Mucosa of gallbladder (tissue), 1 donor: ENCODE data around the gene MAML2. TPM values are rescaled to one million over a fixed set of nuclear protein-coding genes. Genes with fewer than 3 reads are reported as not detected.

ENCODE experiments used
- DNase-seq: peaks from one replicate; pipeline ENCODE4 v3.0.0-alpha.2; 2020; ENCODE audit warnings: low spot score
- total RNA-seq: library from RNA; stranded (reverse); gene quantifications from one replicate; pipeline ENCODE4 v1.2.1, GENCODE V29; 2021
- donor health status: DM: no; HTN: no; CAD: no.

The MAML2 gene
- total RNA-seq, 1 donor from 2014 or later: 14.3 TPM

- DNase-seq: no peak
These were observed 305.5 kb downstream of the MAML2 start for GRCh38 chr11:96037405-96037949.

GRCh38 chr11:96036863-96037262, 306.1 kb downstream of the MAML2 start:
- no peak for DNase-seq

- no peak for DNase-seq
These were observed 307.3 kb downstream of the MAML2 start for GRCh38 chr11:96035740-96036078.

- no peak for DNase-seq
These were observed 307.8 kb downstream of the MAML2 start for GRCh38 chr11:96035031-96035739.

GRCh38 chr11:96033599-96033998, 309.4 kb downstream of the MAML2 start:
- DNase-seq: no peak

GRCh38 chr11:96033095-96033494, 309.9 kb downstream of the MAML2 start:
- no peak for DNase-seq

- DNase-seq: no peak
These were observed 314.2 kb downstream of the MAML2 start for GRCh38 chr11:96028746-96029145.

- no peak for DNase-seq
These were observed 316.0 kb downstream of the MAML2 start for GRCh38 chr11:96027021-96027420.

GRCh38 chr11:96026310-96026709, 316.7 kb downstream of the MAML2 start:
- DNase-seq: no peak

- no peak for DNase-seq
These were observed 318.3 kb downstream of the MAML2 start for GRCh38 chr11:96024666-96025065.

- DNase-seq: no peak
These were observed 319.7 kb downstream of the MAML2 start for GRCh38 chr11:96023275-96023674.

- DNase-seq: no peak
These were observed 320.9 kb downstream of the MAML2 start for GRCh38 chr11:96021901-96022650.

- no peak for DNase-seq
These were observed 322.9 kb downstream of the MAML2 start for GRCh38 chr11:96019810-96020747.

- DNase-seq: no peak
These were observed 323.7 kb downstream of the MAML2 start for GRCh38 chr11:96019281-96019680.

- DNase-seq: no peak
These were observed 325.1 kb downstream of the MAML2 start for GRCh38 chr11:96017856-96018255.

GRCh38 chr11:96016978-96017502, 326.0 kb downstream of the MAML2 start:
- no peak for DNase-seq

- no peak for DNase-seq
These were observed 327.0 kb downstream of the MAML2 start for GRCh38 chr11:96015906-96016565.

- no peak for DNase-seq
These were observed 328.8 kb downstream of the MAML2 start for GRCh38 chr11:96014217-96014616.

GRCh38 chr11:96013461-96014213, 329.4 kb downstream of the MAML2 start:
- no peak for DNase-seq

- DNase-seq: peak; percentile 46
These were observed 330.7 kb downstream of the MAML2 start for GRCh38 chr11:96012086-96012824.
